HepG2 (cell line): ENCODE results near the gene RESP18. TPM values are rescaled to one million over a fixed set of nuclear protein-coding genes. Genes with fewer than 3 reads are reported as not detected.

Experiments used
- KLF9 ChIP-seq: IDR thresholded peaks from 2 replicates; pipeline ENCODE4 v1.6.1; 2016; ENCODE audit warnings: low read depth
- LCORL ChIP-seq, 2 experiments: fragments of 450-650 bp in 1 of 2; sonication (generic) in 1 of 2; formaldehyde crosslinking in 1 of 2; IDR thresholded peaks; 2 replicates each; pipeline versions ENCODE4 v1.5.0 to v1.6.1; 2017 to 2020; ENCODE audit warnings: antibody characterized with exemption in 1 of 2, missing genetic modification reagents in 1 of 2
- SALL2 ChIP-seq: sonication (generic); formaldehyde crosslinking; IDR thresholded peaks from 2 replicates; pipeline ENCODE4 v1.8.1; 2023; ENCODE audit warnings: mild to moderate bottlenecking, missing genetic modification reagents, inconsistent platforms
- SUZ12 ChIP-seq: fragments of 150-350 bp; IDR thresholded peaks from 2 replicates; pipeline ENCODE4 v1.6.1; 2014; ENCODE audit warnings: low read depth, low read length
- ZBTB3 ChIP-seq: sonication (generic); formaldehyde crosslinking; IDR thresholded peaks from 2 replicates; pipeline ENCODE4 v1.4.0; 2020; ENCODE audit warnings: low read depth, mild to moderate bottlenecking, moderate library complexity, missing genetic modification reagents, borderline replicate concordance
- ZNF253 ChIP-seq: sonication (generic); formaldehyde crosslinking; IDR thresholded peaks from 2 replicates; pipeline ENCODE4 v1.8.0; 2022; ENCODE audit warnings: mild to moderate bottlenecking, missing genetic modification reagents, borderline replicate concordance
- ZNF543 ChIP-seq: sonication (generic); formaldehyde crosslinking; IDR thresholded peaks from 2 replicates; pipeline ENCODE4 v1.4.0; 2020; ENCODE audit warnings: mild to moderate bottlenecking, missing genetic modification reagents
- ZNF558 ChIP-seq: sonication (generic); formaldehyde crosslinking; IDR thresholded peaks from 2 replicates; pipeline ENCODE4 v1.9.0; 2022; ENCODE audit warnings: mild to moderate bottlenecking, missing genetic modification reagents, borderline replicate concordance
- polyA plus RNA-seq, 8 experiments: library from polyadenylated mRNA; depleted of rRNA in 3 of 8; stranded (reverse) in 7 of 8; unstranded in 1 of 8; fragments of >200 nt; fragmentation: Illumina TruSeq in 4 of 8; extraction: Trizol in 4 of 8; gene quantifications; 2 replicates each; pipeline versions ENCODE4 v1.2.1 to v1.2.3, GENCODE V29; 2011 to 2016; ENCODE audit warnings: low read depth in 4 of 8, missing spikeins in 1 of 8, mixed read lengths in 1 of 8; ENCODE audit not compliant: insufficient read depth in 1 of 8
- total RNA-seq, 5 experiments: library from RNA; depleted of rRNA; stranded (reverse); fragments of >200 nt; fragmentation: Illumina TruSeq; extraction: Trizol; gene quantifications; 2 replicates each; pipeline ENCODE4 v1.2.3, GENCODE V29; 2016; ENCODE audit warnings: low read depth in 1 of 5
- TF ChIP-seq, protein P1 (sequence below): sonication (generic); formaldehyde crosslinking; IDR thresholded peaks from 2 replicates; pipeline ENCODE4 v1.5.0; 2020; ENCODE audit warnings: mild to moderate bottlenecking, missing genetic modification reagents
- TF ChIP-seq, protein P2 (sequence below): sonication (generic); formaldehyde crosslinking; conservative IDR thresholded peaks from 2 replicates; pipeline ENCODE4 v1.8.0; 2022; ENCODE audit warnings: low read depth, missing genetic modification reagents
- TF ChIP-seq, protein P3 (sequence below): sonication (generic); formaldehyde crosslinking; IDR thresholded peaks from 2 replicates; pipeline ENCODE4 v1.9.0; 2021; ENCODE audit warnings: mild to moderate bottlenecking, missing genetic modification reagents
- TF ChIP-seq, protein P4 (sequence below): sonication (generic); formaldehyde crosslinking; IDR thresholded peaks from 2 replicates; pipeline ENCODE4 v1.5.0; 2020; ENCODE audit warnings: mild to moderate bottlenecking, missing genetic modification reagents
- TF ChIP-seq, protein P5 (sequence below): sonication (generic); formaldehyde crosslinking; IDR thresholded peaks from 2 replicates; pipeline ENCODE4 v1.4.0; 2020; ENCODE audit warnings: missing genetic modification reagents
- TF ChIP-seq, protein P6 (sequence below): sonication (generic); formaldehyde crosslinking; IDR thresholded peaks from 2 replicates; pipeline ENCODE4 v1.4.0; 2020; ENCODE audit warnings: missing genetic modification reagents

RESP18 gene
- total and polyA plus RNA-seq, 2 of the 13 experiments (the other 11 are each of a cell fraction or from before 2014, with no cell fraction given) = not detected

DNA sequence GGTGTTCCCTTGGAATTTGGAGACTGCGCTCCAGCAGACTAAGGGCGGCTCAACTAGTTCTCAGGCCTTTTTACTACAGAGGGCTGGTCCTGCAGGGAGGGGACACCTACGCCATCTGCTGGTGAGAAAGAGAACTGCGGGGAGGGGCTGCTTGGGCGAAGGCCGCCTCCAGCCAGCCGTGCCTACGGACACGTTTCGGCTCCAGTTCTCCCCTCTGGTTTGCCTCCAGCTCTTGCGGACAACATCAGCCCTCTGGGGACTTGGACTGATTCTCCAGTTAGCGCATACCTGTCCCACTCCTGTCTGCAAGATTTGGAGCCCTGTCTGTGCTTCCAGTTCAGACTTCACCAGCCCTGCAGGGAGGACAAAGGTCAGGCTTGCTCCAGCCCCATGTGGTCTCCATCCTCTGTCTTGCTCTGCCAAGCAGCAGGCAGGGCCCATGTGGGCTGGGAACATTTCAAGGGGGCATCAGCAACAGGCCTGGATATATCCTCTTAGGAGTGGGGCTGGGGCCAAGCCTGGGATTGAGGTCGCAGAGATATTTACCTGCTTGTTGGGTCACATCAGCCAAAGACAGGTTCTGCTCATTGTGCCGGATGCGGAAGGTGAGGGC is 33.7 kb downstream of the RESP18 start (continued):
- TF ChIP-seq, protein P1, sequence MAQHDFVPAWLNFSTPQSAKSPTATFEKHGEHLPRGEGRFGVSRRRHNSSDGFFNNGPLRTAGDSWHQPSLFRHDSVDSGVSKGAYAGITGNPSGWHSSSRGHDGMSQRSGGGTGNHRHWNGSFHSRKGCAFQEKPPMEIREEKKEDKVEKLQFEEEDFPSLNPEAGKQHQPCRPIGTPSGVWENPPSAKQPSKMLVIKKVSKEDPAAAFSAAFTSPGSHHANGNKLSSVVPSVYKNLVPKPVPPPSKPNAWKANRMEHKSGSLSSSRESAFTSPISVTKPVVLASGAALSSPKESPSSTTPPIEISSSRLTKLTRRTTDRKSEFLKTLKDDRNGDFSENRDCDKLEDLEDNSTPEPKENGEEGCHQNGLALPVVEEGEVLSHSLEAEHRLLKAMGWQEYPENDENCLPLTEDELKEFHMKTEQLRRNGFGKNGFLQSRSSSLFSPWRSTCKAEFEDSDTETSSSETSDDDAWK (CRISPR knock-in tag) = no peak
- TF ChIP-seq ZNF543 (CRISPR knock-in tag) = no peak
- TF ChIP-seq ZNF558 (CRISPR knock-in tag) = no peak; the same call in 1 of the 2 replicates
- TF ChIP-seq, protein P2, sequence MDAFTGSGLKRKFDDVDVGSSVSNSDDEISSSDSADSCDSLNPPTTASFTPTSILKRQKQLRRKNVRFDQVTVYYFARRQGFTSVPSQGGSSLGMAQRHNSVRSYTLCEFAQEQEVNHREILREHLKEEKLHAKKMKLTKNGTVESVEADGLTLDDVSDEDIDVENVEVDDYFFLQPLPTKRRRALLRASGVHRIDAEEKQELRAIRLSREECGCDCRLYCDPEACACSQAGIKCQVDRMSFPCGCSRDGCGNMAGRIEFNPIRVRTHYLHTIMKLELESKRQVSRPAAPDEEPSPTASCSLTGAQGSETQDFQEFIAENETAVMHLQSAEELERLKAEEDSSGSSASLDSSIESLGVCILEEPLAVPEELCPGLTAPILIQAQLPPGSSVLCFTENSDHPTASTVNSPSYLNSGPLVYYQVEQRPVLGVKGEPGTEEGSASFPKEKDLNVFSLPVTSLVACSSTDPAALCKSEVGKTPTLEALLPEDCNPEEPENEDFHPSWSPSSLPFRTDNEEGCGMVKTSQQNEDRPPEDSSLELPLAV = no peak
- TF ChIP-seq ZNF253 (CRISPR knock-in tag) = no peak
- TF ChIP-seq KLF9 = no peak
- TF ChIP-seq SUZ12 = no peak; the same call in 1 of the 2 replicates
- no peak for TF ChIP-seq LCORL (IDR thresholded peaks at IDR 0.05)
- peak; percentile 78 for TF ChIP-seq LCORL (CRISPR knock-in tag; IDR thresholded peaks at IDR 0.05)
- no peak for TF ChIP-seq ZBTB3 (CRISPR knock-in tag)
- TF ChIP-seq, protein P3, sequence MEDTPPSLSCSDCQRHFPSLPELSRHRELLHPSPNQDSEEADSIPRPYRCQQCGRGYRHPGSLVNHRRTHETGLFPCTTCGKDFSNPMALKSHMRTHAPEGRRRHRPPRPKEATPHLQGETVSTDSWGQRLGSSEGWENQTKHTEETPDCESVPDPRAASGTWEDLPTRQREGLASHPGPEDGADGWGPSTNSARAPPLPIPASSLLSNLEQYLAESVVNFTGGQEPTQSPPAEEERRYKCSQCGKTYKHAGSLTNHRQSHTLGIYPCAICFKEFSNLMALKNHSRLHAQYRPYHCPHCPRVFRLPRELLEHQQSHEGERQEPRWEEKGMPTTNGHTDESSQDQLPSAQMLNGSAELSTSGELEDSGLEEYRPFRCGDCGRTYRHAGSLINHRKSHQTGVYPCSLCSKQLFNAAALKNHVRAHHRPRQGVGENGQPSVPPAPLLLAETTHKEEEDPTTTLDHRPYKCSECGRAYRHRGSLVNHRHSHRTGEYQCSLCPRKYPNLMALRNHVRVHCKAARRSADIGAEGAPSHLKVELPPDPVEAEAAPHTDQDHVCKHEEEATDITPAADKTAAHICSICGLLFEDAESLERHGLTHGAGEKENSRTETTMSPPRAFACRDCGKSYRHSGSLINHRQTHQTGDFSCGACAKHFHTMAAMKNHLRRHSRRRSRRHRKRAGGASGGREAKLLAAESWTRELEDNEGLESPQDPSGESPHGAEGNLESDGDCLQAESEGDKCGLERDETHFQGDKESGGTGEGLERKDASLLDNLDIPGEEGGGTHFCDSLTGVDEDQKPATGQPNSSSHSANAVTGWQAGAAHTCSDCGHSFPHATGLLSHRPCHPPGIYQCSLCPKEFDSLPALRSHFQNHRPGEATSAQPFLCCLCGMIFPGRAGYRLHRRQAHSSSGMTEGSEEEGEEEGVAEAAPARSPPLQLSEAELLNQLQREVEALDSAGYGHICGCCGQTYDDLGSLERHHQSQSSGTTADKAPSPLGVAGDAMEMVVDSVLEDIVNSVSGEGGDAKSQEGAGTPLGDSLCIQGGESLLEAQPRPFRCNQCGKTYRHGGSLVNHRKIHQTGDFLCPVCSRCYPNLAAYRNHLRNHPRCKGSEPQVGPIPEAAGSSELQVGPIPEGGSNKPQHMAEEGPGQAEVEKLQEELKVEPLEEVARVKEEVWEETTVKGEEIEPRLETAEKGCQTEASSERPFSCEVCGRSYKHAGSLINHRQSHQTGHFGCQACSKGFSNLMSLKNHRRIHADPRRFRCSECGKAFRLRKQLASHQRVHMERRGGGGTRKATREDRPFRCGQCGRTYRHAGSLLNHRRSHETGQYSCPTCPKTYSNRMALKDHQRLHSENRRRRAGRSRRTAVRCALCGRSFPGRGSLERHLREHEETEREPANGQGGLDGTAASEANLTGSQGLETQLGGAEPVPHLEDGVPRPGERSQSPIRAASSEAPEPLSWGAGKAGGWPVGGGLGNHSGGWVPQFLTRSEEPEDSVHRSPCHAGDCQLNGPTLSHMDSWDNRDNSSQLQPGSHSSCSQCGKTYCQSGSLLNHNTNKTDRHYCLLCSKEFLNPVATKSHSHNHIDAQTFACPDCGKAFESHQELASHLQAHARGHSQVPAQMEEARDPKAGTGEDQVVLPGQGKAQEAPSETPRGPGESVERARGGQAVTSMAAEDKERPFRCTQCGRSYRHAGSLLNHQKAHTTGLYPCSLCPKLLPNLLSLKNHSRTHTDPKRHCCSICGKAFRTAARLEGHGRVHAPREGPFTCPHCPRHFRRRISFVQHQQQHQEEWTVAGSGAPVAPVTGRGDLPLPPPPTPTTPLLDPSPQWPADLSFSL (CRISPR knock-in tag) = no peak
- TF ChIP-seq, protein P4, sequence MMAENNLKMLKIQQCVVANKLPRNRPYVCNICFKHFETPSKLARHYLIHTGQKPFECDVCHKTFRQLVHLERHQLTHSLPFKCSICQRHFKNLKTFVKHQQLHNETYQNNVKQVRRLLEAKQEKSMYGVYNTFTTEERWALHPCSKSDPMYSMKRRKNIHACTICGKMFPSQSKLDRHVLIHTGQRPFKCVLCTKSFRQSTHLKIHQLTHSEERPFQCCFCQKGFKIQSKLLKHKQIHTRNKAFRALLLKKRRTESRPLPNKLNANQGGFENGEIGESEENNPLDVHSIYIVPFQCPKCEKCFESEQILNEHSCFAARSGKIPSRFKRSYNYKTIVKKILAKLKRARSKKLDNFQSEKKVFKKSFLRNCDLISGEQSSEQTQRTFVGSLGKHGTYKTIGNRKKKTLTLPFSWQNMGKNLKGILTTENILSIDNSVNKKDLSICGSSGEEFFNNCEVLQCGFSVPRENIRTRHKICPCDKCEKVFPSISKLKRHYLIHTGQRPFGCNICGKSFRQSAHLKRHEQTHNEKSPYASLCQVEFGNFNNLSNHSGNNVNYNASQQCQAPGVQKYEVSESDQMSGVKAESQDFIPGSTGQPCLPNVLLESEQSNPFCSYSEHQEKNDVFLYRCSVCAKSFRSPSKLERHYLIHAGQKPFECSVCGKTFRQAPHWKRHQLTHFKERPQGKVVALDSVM (CRISPR knock-in tag) = no peak; the same call in 1 of the 2 replicates
- TF ChIP-seq, protein P5, sequence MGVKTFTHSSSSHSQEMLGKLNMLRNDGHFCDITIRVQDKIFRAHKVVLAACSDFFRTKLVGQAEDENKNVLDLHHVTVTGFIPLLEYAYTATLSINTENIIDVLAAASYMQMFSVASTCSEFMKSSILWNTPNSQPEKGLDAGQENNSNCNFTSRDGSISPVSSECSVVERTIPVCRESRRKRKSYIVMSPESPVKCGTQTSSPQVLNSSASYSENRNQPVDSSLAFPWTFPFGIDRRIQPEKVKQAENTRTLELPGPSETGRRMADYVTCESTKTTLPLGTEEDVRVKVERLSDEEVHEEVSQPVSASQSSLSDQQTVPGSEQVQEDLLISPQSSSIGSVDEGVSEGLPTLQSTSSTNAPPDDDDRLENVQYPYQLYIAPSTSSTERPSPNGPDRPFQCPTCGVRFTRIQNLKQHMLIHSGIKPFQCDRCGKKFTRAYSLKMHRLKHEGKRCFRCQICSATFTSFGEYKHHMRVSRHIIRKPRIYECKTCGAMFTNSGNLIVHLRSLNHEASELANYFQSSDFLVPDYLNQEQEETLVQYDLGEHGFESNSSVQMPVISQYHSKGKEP (CRISPR knock-in tag) = no peak
- TF ChIP-seq, protein P6, sequence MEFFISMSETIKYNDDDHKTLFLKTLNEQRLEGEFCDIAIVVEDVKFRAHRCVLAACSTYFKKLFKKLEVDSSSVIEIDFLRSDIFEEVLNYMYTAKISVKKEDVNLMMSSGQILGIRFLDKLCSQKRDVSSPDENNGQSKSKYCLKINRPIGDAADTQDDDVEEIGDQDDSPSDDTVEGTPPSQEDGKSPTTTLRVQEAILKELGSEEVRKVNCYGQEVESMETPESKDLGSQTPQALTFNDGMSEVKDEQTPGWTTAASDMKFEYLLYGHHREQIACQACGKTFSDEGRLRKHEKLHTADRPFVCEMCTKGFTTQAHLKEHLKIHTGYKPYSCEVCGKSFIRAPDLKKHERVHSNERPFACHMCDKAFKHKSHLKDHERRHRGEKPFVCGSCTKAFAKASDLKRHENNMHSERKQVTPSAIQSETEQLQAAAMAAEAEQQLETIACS = no peak
- TF ChIP-seq SALL2 (CRISPR knock-in tag) = no peak
